Left renal pelvis (tissue), 4 donors: ENCODE measurements around the gene SLC24A3. TPM values are rescaled to one million over a fixed set of nuclear protein-coding genes. Genes with fewer than 3 reads are reported as not detected.
A peak's percentile ranks its signal among the peaks of the same experiment; 100 is the strongest.

ENCODE experiments used
- DNase-seq, 4 donors: peaks; one replicate each; pipeline ENCODE4 v3.0.0-alpha.2; 2013; ENCODE audit warnings: low read depth in 4 of 4, low spot score in 3 of 4
- polyA plus RNA-seq, 4 donors: library from polyadenylated mRNA; unstranded; fragments of 120-200 nt; gene quantifications; one replicate each; pipeline ENCODE4 v1.2.1, GENCODE V29; 2013; ENCODE audit not compliant: insufficient read length in 4 of 4

SLC24A3 gene
- polyA plus RNA-seq, 4 donors = 4.1 to 26.8 (median 6.0) TPM

- peak in 1 of 4 donors; percentile 28 for DNase-seq
These were observed 480.3 kb downstream of the SLC24A3 start for GRCh38 chr20:19692685-19693119.

- DNase-seq = no peak
These were observed 481.1 kb downstream of the SLC24A3 start for GRCh38 chr20:19693508-19693907.

GRCh38 chr20:19695081-19695480 is 482.6 kb downstream of the SLC24A3 start:
- DNase-seq = no peak

GRCh38 chr20:19696620-19697019 is 484.2 kb downstream of the SLC24A3 start:
- no peak for DNase-seq

GRCh38 chr20:19697415-19697814 is 485.0 kb downstream of the SLC24A3 start:
- DNase-seq = no peak

- DNase-seq = no peak
These were observed 486.9 kb downstream of the SLC24A3 start for GRCh38 chr20:19699180-19699971.

GRCh38 chr20:19701429-19701828 is 489.0 kb downstream of the SLC24A3 start:
- DNase-seq = no peak

GRCh38 chr20:19706463-19706862 is 494.0 kb downstream of the SLC24A3 start:
- DNase-seq = no peak

- no peak for DNase-seq
These were observed 497.3 kb downstream of the SLC24A3 start for GRCh38 chr20:19709635-19710335.

- DNase-seq = peak in 1 of 4 donors; percentile 32
These were observed 498.1 kb downstream of the SLC24A3 start for GRCh38 chr20:19710336-19711120.

GRCh38 chr20:19711126-19711525 is 498.7 kb downstream of the SLC24A3 start:
- no peak for DNase-seq

GRCh38 chr20:19712721-19713260 is 500.3 kb downstream of the SLC24A3 start:
- no peak for DNase-seq

- no peak for DNase-seq
These were observed 501.6 kb downstream of the SLC24A3 start for GRCh38 chr20:19713822-19714578.

GRCh38 chr20:19714579-19714840 is 502.1 kb downstream of the SLC24A3 start:
- DNase-seq = no peak

- DNase-seq = no peak
These were observed 503.5 kb downstream of the SLC24A3 start for GRCh38 chr20:19715986-19716385.

GRCh38 chr20:19718880-19719279 is 506.4 kb downstream of the SLC24A3 start:
- DNase-seq = no peak

- no peak for DNase-seq
These were observed 508.5 kb downstream of the SLC24A3 start for GRCh38 chr20:19720991-19721390.

GRCh38 chr20:19723051-19723450 is 510.6 kb downstream of the SLC24A3 start:
- DNase-seq = no peak

GRCh38 chr20:19723813-19724430 is 511.5 kb downstream of the SLC24A3 start:
- no peak for DNase-seq

- no peak for DNase-seq
These were observed 512.9 kb downstream of the SLC24A3 start for GRCh38 chr20:19725373-19725772.
